Neural cell (in vitro differentiated cells): ENCODE measurements around the gene DNM2. TPM values are rescaled to one million over a fixed set of nuclear protein-coding genes. Genes with fewer than 3 reads are reported as not detected.

Experiments used
- H2AFZ ChIP-seq: fragments of 200-600, 300-800 bp; sonication (generic), shearing (Covaris generic); 2 replicates; pipeline ENCODE4 v1.6.0; 2014; ENCODE audit warnings: low read depth, mild to moderate bottlenecking, antibody characterized with exemption, low read length, moderate library complexity
- H3F3A ChIP-seq: fragments of 200-600 bp; shearing (Covaris generic); 2 replicates; pipeline ENCODE4 v1.6.1; 2016; ENCODE audit warnings: mild to moderate bottlenecking, moderate library complexity, mixed read lengths, antibody characterized with exemption, low read length; ENCODE audit not compliant: insufficient read depth, poor library complexity, severe bottlenecking
- H3K27ac ChIP-seq: fragments of 200-600, 300-800 bp; sonication (generic), shearing (Covaris generic); 2 replicates; pipeline ENCODE4 v1.5.1; 2014; ENCODE audit warnings: mild to moderate bottlenecking, low read length, moderate library complexity
- H3K27me3 ChIP-seq: fragments of 300-800, 200-600 bp; sonication (generic), shearing (Covaris generic); 2 replicates; pipeline ENCODE4 v1.6.0; 2014; ENCODE audit warnings: mild to moderate bottlenecking, low read depth, low read length, moderate library complexity; ENCODE audit not compliant: insufficient read depth
- H3K36me3 ChIP-seq: fragments of 300-800, 200-600 bp; sonication (generic), shearing (Covaris generic); 2 replicates; pipeline ENCODE4 v1.5.1; 2014; ENCODE audit warnings: mild to moderate bottlenecking, antibody characterized with exemption, low read length, moderate library complexity; ENCODE audit not compliant: insufficient read depth
- H3K4me2 ChIP-seq: fragments of 300-800, 200-600 bp; sonication (generic), shearing (Covaris generic); 2 replicates; pipeline ENCODE4 v1.6.0; 2014; ENCODE audit warnings: mild to moderate bottlenecking, low read length
- H3K4me3 ChIP-seq: fragments of 300-800, 200-600 bp; sonication (generic), shearing (Covaris generic); 2 replicates; pipeline ENCODE4 v1.5.1; 2014; ENCODE audit warnings: mild to moderate bottlenecking, low read length, moderate library complexity
- H3K79me2 ChIP-seq: fragments of 200-600 bp; shearing (Covaris generic); replicated peaks from 2 replicates; pipeline ENCODE4 v1.6.0; 2014; ENCODE audit warnings: mild to moderate bottlenecking, low read length, moderate library complexity; ENCODE audit not compliant: insufficient read depth
- H3K9ac ChIP-seq: fragments of 300-800, 200-600 bp; sonication (generic), shearing (Covaris generic); 2 replicates; pipeline ENCODE4 v1.6.1; 2016; ENCODE audit warnings: mild to moderate bottlenecking, low read length, mixed read lengths
- H3K9me2 ChIP-seq: fragments of 200-600 bp; shearing (Covaris generic); 2 replicates; pipeline ENCODE4 v1.6.1; 2016; ENCODE audit warnings: mild to moderate bottlenecking, low read length, mixed read lengths; ENCODE audit not compliant: insufficient read depth
- H3K9me3 ChIP-seq: fragments of 200-600, 300-800 bp; sonication (generic), shearing (Covaris generic); 2 replicates; pipeline ENCODE4 v1.6.1; 2016; ENCODE audit warnings: mild to moderate bottlenecking, mixed run types, low read length, moderate library complexity, mixed read lengths
- H4K20me1 ChIP-seq: fragments of 200-600 bp; shearing (Covaris generic); 2 replicates; pipeline ENCODE4 v1.6.1; 2016; ENCODE audit warnings: mild to moderate bottlenecking, mixed run types; ENCODE audit not compliant: insufficient read depth
- EP300 ChIP-seq: fragments of 450-650 bp; conservative IDR thresholded peaks from 2 replicates; pipeline ENCODE4 v1.6.1; 2014; ENCODE audit warnings: antibody characterized with exemption, mild to moderate bottlenecking, moderate library complexity; ENCODE audit not compliant: poor library complexity, severe bottlenecking
- EZH2 ChIP-seq: fragments of 200-600, 300-800 bp; shearing (Covaris generic), sonication (generic); IDR thresholded peaks from 2 replicates; pipeline ENCODE4 v1.6.1; 2014; ENCODE audit warnings: antibody characterized with exemption, low read length, borderline replicate concordance, mild to moderate bottlenecking; ENCODE audit not compliant: insufficient read depth, poor library complexity, severe bottlenecking
- MXI1 ChIP-seq: fragments of 450-650 bp; conservative IDR thresholded peaks from 2 replicates; pipeline ENCODE4 v1.6.1; 2014; ENCODE audit warnings: antibody characterized with exemption, mild to moderate bottlenecking; ENCODE audit not compliant: poor library complexity, severe bottlenecking
- POLR2AphosphoS5 ChIP-seq: IDR thresholded peaks from 2 replicates; pipeline ENCODE4 v1.6.1; 2012
- RAD21 ChIP-seq: fragments of 450-650 bp; conservative IDR thresholded peaks from 2 replicates; pipeline ENCODE4 v1.6.1; 2014; ENCODE audit warnings: antibody characterized with exemption, mild to moderate bottlenecking, moderate library complexity
- SMC3 ChIP-seq: fragments of 450-650 bp; conservative IDR thresholded peaks from 2 replicates; pipeline ENCODE4 v1.6.1; 2014; ENCODE audit warnings: antibody characterized with exemption, mild to moderate bottlenecking, moderate library complexity; ENCODE audit not compliant: poor library complexity
- TAF1 ChIP-seq: IDR thresholded peaks from 2 replicates; pipeline ENCODE4 v1.6.1; 2012; ENCODE audit warnings: low read depth
- polyA plus RNA-seq: library from polyadenylated mRNA; depleted of rRNA; stranded (reverse); fragments of >200 nt; gene quantifications from 2 replicates; pipeline ENCODE4 v1.2.3, GENCODE V29; 2014
- TF ChIP-seq, protein P1 (sequence below): fragments of 450-650 bp; IDR thresholded peaks from 2 replicates; pipeline ENCODE4 v1.5.1; 2014; ENCODE audit warnings: antibody characterized with exemption, mild to moderate bottlenecking, moderate library complexity; ENCODE audit not compliant: poor library complexity, severe bottlenecking
- TF ChIP-seq, protein P2 (sequence below): IDR thresholded peaks from 2 replicates; pipeline ENCODE4 v1.6.1; 2012; ENCODE audit warnings: borderline replicate concordance

Gene DNM2
- polyA plus RNA-seq, 1 donor from 2014 or later, result 31.4 TPM

DNA sequence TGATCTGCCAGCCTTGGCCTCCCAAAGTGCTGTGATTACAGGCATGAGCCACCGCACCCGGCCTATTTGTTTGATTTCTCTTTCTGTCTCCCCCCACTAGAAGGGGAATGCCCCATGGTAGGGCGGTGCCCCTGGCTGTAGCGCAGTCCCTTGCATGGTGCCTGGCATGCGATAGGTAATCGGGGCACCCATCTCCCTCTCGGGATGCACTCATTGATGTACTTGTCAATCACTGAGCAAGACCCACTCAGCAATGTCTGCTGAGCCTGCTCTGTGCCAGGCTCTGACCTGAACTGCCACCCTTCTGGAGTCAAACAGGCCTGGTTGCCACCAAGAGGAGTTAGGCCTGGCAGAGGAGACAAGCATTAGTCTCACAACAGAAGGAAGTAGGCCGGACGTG is 19.8 kb downstream of the DNM2 start:
- H3K9me3 ChIP-seq, result no peaks in the 10 kb centered on the region
- H3K9ac ChIP-seq, result no peak overlapping the region
- no peak overlapping the region for H3K4me2 ChIP-seq
- H3K27ac ChIP-seq, result no peak overlapping the region
- H3F3A ChIP-seq, result no peaks in the 10 kb centered on the region
- no peaks in the 10 kb centered on the region for H3K79me2 ChIP-seq
- TF ChIP-seq EP300, result no peak
- no peak for TF ChIP-seq MXI1
- no peak for TF ChIP-seq TAF1
- TF ChIP-seq, protein P1, sequence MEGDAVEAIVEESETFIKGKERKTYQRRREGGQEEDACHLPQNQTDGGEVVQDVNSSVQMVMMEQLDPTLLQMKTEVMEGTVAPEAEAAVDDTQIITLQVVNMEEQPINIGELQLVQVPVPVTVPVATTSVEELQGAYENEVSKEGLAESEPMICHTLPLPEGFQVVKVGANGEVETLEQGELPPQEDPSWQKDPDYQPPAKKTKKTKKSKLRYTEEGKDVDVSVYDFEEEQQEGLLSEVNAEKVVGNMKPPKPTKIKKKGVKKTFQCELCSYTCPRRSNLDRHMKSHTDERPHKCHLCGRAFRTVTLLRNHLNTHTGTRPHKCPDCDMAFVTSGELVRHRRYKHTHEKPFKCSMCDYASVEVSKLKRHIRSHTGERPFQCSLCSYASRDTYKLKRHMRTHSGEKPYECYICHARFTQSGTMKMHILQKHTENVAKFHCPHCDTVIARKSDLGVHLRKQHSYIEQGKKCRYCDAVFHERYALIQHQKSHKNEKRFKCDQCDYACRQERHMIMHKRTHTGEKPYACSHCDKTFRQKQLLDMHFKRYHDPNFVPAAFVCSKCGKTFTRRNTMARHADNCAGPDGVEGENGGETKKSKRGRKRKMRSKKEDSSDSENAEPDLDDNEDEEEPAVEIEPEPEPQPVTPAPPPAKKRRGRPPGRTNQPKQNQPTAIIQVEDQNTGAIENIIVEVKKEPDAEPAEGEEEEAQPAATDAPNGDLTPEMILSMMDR, result no peak
- no peak for TF ChIP-seq POLR2AphosphoS5
- TF ChIP-seq RAD21, result no peak
- TF ChIP-seq SMC3, result no peak
- TF ChIP-seq EZH2, result no peak
- TF ChIP-seq, protein P2, sequence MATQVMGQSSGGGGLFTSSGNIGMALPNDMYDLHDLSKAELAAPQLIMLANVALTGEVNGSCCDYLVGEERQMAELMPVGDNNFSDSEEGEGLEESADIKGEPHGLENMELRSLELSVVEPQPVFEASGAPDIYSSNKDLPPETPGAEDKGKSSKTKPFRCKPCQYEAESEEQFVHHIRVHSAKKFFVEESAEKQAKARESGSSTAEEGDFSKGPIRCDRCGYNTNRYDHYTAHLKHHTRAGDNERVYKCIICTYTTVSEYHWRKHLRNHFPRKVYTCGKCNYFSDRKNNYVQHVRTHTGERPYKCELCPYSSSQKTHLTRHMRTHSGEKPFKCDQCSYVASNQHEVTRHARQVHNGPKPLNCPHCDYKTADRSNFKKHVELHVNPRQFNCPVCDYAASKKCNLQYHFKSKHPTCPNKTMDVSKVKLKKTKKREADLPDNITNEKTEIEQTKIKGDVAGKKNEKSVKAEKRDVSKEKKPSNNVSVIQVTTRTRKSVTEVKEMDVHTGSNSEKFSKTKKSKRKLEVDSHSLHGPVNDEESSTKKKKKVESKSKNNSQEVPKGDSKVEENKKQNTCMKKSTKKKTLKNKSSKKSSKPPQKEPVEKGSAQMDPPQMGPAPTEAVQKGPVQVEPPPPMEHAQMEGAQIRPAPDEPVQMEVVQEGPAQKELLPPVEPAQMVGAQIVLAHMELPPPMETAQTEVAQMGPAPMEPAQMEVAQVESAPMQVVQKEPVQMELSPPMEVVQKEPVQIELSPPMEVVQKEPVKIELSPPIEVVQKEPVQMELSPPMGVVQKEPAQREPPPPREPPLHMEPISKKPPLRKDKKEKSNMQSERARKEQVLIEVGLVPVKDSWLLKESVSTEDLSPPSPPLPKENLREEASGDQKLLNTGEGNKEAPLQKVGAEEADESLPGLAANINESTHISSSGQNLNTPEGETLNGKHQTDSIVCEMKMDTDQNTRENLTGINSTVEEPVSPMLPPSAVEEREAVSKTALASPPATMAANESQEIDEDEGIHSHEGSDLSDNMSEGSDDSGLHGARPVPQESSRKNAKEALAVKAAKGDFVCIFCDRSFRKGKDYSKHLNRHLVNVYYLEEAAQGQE, result no peak
- no peak overlapping the region for H3K4me3 ChIP-seq
- no peaks in the 10 kb centered on the region for H3K27me3 ChIP-seq
- H3K36me3 ChIP-seq, result no peaks in the 10 kb centered on the region
- H2AFZ ChIP-seq, result no peak overlapping the region
- H3K9me2 ChIP-seq, result no peaks in the 10 kb centered on the region
- no peaks in the 10 kb centered on the region for H4K20me1 ChIP-seq

DNA sequence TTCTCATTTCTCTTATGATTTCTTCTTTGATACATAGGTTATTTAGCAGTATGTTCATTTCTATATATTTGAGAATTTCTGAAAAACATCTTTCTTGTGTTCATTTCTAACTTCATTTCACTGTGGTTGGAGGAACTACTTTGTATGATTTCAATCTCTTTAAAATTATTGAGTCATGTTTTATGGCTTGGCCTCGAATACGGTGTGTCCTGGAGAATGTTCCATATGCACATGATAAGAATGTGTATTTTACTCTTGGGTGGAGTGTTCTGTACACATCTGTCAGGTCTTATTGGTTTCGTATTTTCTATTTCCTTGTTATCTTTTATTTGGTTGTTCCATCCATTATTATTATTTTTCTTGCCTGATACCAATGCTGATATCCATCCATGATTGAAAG is 22.9 kb downstream of the DNM2 start:
- Histone ChIP-seq H3K9me2 (no peaks in the 10 kb centered on the region), H3K79me2 (no peaks in the 10 kb centered on the region), H3K9ac (no peak overlapping the region), H2AFZ (no peak overlapping the region), H3K27ac (no peak overlapping the region), H3K4me3 (no peak overlapping the region), H3K36me3 (no peaks in the 10 kb centered on the region), H3K27me3 (no peaks in the 10 kb centered on the region), H3K4me2 (no peak overlapping the region), H3F3A (no peaks in the 10 kb centered on the region), H3K9me3 (no peaks in the 10 kb centered on the region), H4K20me1 (no peaks in the 10 kb centered on the region)
- no peak for TF ChIP-seq RAD21
- TF ChIP-seq, protein P2, result no peak
- TF ChIP-seq, protein P1, result no peak
- no peak for TF ChIP-seq EP300
- TF ChIP-seq TAF1, result no peak
- TF ChIP-seq SMC3, result no peak
- no peak for TF ChIP-seq EZH2
- TF ChIP-seq MXI1, result no peak
- TF ChIP-seq POLR2AphosphoS5, result no peak
